Measurements from ENCODE around the gene WDR7. TPM values are rescaled to one million over a fixed set of nuclear protein-coding genes. Genes with fewer than 3 reads are reported as not detected.

The WDR7 gene
- total and polyA plus RNA-seq, 12 donors: 3.1 to 32.6 (median 28.0) TPM

- intact Hi-C loops (cut with DNase I): no loop called here
- Histone ChIP-seq H3K9me3 (peaks cover 0 to 7% (median 0%) of the 10 kb centered on the region in 11 donors), H3K27me3 (no peaks in the 10 kb centered on the region), H3K27ac (no peak overlapping the region), H3K4me1 (no peaks in the 10 kb centered on the region), H3K4me3 (no peak overlapping the region), H3K36me3 (peaks cover 0 to 15% (median 0%) of the 10 kb centered on the region in 9 donors)
- ATAC-seq: no peak
- WGBS, 2 donors: 96 to 100% methylated on average over 1 of the region's 1 CpG
- DNase-seq: no peak
- TF ChIP-seq CTCF (IDR thresholded peaks at IDR 0.05): no peak
Measured at GRCh38 chr18:56841836-56842235, 190.7 kb downstream of the WDR7 start.

DNA sequence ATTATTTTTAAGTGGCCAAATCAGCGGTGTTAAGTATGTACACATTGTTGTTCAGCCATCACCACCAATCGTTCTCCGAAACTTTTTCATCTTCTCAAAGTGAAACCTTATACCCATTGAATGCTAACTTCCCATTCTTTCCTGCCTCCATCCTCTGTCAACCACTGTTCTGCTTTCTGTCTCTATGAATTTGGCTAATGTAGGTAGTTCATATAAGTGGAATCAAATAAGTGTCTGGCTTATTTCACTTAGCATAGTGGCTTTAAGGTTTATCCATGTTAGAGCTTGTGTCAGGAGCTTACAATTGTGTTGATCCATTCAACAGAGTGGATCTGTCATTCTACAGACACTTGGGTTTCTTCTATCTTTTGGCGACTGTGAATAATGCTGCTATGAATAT lies 192.1 kb downstream of the WDR7 start:
- WGBS, 2 donors: 75 to 85% methylated on average over 4 of the region's 4 CpGs
- Histone ChIP-seq H3K27me3 (no peaks in the 10 kb centered on the region), H3K36me3 (peaks cover 0 to 7% (median 0%) of the 10 kb centered on the region in 9 donors), H3K9me3 (peaks cover 0 to 14% (median 0%) of the 10 kb centered on the region in 11 donors), H3K4me3 (no peak overlapping the region), H3K27ac (no peak overlapping the region), H3K4me1 (no peaks in the 10 kb centered on the region)
- intact Hi-C loops (cut with DNase I): no loop called here
- no peak for TF ChIP-seq CTCF (IDR thresholded peaks at IDR 0.05)
- DNase-seq (no peak), ATAC-seq (no peak)

DNA sequence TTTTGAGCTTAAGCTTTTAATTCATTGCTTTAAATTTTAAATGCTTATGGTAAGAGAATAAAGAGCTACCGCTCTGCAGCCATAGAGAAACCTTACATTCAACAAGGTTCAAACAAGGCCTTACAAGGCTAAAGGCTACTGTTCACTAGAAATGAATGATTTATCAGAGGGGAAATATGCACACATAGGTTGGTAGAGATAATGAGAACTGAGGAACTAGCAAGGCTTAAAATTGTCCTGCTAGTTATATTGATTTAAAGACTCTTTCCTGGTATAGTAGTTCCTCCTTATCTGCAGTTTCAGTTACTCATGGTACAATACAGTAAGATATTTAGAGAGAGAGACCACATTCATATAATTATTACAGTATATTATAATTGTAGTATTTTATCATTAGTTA lies 193.4 kb downstream of the WDR7 start:
- Histone ChIP-seq H3K27ac (no peak overlapping the region), H3K4me3 (no peak overlapping the region), H3K36me3 (no peaks in the 10 kb centered on the region), H3K27me3 (no peaks in the 10 kb centered on the region), H3K9me3 (peaks cover 0 to 14% (median 0%) of the 10 kb centered on the region in 11 donors), H3K4me1 (no peaks in the 10 kb centered on the region)
- DNase-seq: no peak
- 98 to 100% methylated on average over 1 of the region's 1 CpG for WGBS, 2 donors
- TF ChIP-seq CTCF (IDR thresholded peaks at IDR 0.05): no peak
- intact Hi-C loops (cut with DNase I): no loop called here
- ATAC-seq: no peak

- H3K4me1 ChIP-seq: no peaks in the 10 kb centered on the region
- 46 to 63% methylated on average over 1 of the region's 1 CpG for WGBS, 2 donors
- no peaks in the 10 kb centered on the region for H3K36me3 ChIP-seq
- H3K9me3 ChIP-seq: peaks cover 0 to 7% (median 0%) of the 10 kb centered on the region in 11 donors
- H3K27ac ChIP-seq: no peak overlapping the region
- TF ChIP-seq CTCF (IDR thresholded peaks at IDR 0.05): no peak
- ATAC-seq (no peak), DNase-seq (no peak)
- H3K27me3 ChIP-seq: no peaks in the 10 kb centered on the region
- no peak overlapping the region for H3K4me3 ChIP-seq
- intact Hi-C loops (cut with DNase I): no loop called here
Measured at GRCh38 chr18:56851774-56852173, 200.6 kb downstream of the WDR7 start.
